Body of pancreas (tissue), 4 donors: Measurements from ENCODE around the gene ATP6V1F. TPM values are rescaled to one million over a fixed set of nuclear protein-coding genes. Genes with fewer than 3 reads are reported as not detected.

Experiments used
- ATAC-seq: fragments of 150-250 bp; one replicate; pipeline ENCODE4 v1.9.1; 2016
- DNase-seq, 4 donors: peaks; one replicate each; pipeline ENCODE4 v3.0.0-alpha.2; 2019
- H3K27ac ChIP-seq, 4 donors: fragments of 200-600 bp; sonication (generic); 1 replicate in 3 of 4; 2 replicates in 1 of 4; pipeline versions ENCODE4 v1.5.1 to v1.6.1; 2016 to 2019; ENCODE audit warnings: mild to moderate bottlenecking in 1 of 4, mixed read lengths in 1 of 4, moderate library complexity in 1 of 4
- H3K27me3 ChIP-seq, 2 donors: fragments of 200-600 bp; sonication (generic); one replicate each; pipeline ENCODE4 v1.6.0; 2016; ENCODE audit warnings: mild to moderate bottlenecking in 1 of 2
- H3K36me3 ChIP-seq, 2 donors: fragments of 200-600 bp; sonication (generic); replicated peaks in 1 of 2; 2 replicates each; pipeline ENCODE4 v1.5.1; 2016; ENCODE audit warnings: low read depth in 2 of 2; ENCODE audit not compliant: insufficient read depth in 1 of 2
- H3K4me1 ChIP-seq: fragments of 200-600 bp; sonication (generic); one replicate; pipeline ENCODE4 v1.6.0; 2016
- H3K4me3 ChIP-seq, 2 donors: fragments of 200-600 bp; sonication (generic); 1 replicate in 1 of 2; 2 replicates in 1 of 2; pipeline ENCODE4 v1.5.1; 2016 to 2019
- H3K9me3 ChIP-seq, 3 donors: fragments of 200-600 bp; sonication (generic); 1 replicate in 2 of 3; 2 replicates in 1 of 3; pipeline ENCODE4 v1.5.1; 2016
- CTCF ChIP-seq, 7 experiments: fragments of 450-650 bp in 4 of 7; fragments of 200-600 bp in 3 of 7; sonication (generic) in 3 of 7; IDR thresholded peaks; one replicate each; pipeline ENCODE4 v1.5.1; 2016 to 2019; ENCODE audit warnings: antibody characterized with exemption in 7 of 7
- POLR2A ChIP-seq, 3 donors: fragments of 450-650 bp; IDR thresholded peaks; one replicate each; pipeline ENCODE4 v1.6.1; 2016; ENCODE audit warnings: antibody characterized with exemption in 3 of 3, mild to moderate bottlenecking in 2 of 3
- WGBS, 2 donors: methylation state at CpG; one replicate each; pipeline ENCODE4 v1.1.5; 2017; 5-methylcytosine and 5-hydroxymethylcytosine counted together
- intact Hi-C: fragments of 100-400 bp; cut with DNase I; formaldehyde crosslinking; loops from one replicate; pipeline ENCODE4 v1.15.1; 2023
- total RNA-seq, 2 donors: library from RNA; depleted of rRNA; stranded (reverse); fragments of >200 nt; gene quantifications; one replicate each; pipeline ENCODE4 v1.1.0, GENCODE V29; 2016

The ATP6V1F gene
- total RNA-seq, 2 donors from 2014 or later: 36.3 to 45.8 TPM

GRCh38 chr7:128835231-128835751 lies 27.4 kb upstream of the ATP6V1F start:
- no peak for TF ChIP-seq POLR2A (IDR thresholded peaks at IDR 0.05)
- no peak for TF ChIP-seq CTCF (IDR thresholded peaks at IDR 0.05)
- peaks cover 0 to 10% of the 10 kb centered on the region in 2 donors for H3K27me3 ChIP-seq
- no peak overlapping the region for H3K4me3 ChIP-seq
- H3K27ac ChIP-seq: no peak overlapping the region
- no peaks in the 10 kb centered on the region for H3K36me3 ChIP-seq
- no peaks in the 10 kb centered on the region for H3K9me3 ChIP-seq
- WGBS, 2 donors: 79 to 85% methylated on average over 11 to 16 of the region's 16 CpGs
- intact Hi-C loops: no loop called here
- H3K4me1 ChIP-seq: peaks cover 10% of the 10 kb centered on the region
- ATAC-seq (no peak), DNase-seq (no peak)

GRCh38 chr7:128835790-128836641 lies 26.6 kb upstream of the ATP6V1F start:
- ATAC-seq: no peak
- TF ChIP-seq POLR2A (IDR thresholded peaks at IDR 0.05) (no peak), CTCF (IDR thresholded peaks at IDR 0.05) (no peak)
- Histone ChIP-seq H3K4me3 (no peak overlapping the region), H3K4me1 (peaks cover 3% of the 10 kb centered on the region), H3K27ac (no peak overlapping the region), H3K9me3 (no peaks in the 10 kb centered on the region), H3K36me3 (no peaks in the 10 kb centered on the region), H3K27me3 (peaks cover 0 to 4% of the 10 kb centered on the region in 2 donors)
- DNase-seq: no peak
- intact Hi-C loops: no loop called here
- WGBS, 2 donors: 69 to 76% methylated on average over 12 to 14 of the region's 14 CpGs

- no peaks in the 10 kb centered on the region for H3K4me1 ChIP-seq
- no peaks in the 10 kb centered on the region for H3K27me3 ChIP-seq
- intact Hi-C loops: no loop called here
- no peak overlapping the region for H3K27ac ChIP-seq
- DNase-seq: no peak
- H3K9me3 ChIP-seq: no peaks in the 10 kb centered on the region
- ATAC-seq: no peak
- 84 to 97% methylated on average over 3 to 14 of the region's 14 CpGs for WGBS, 2 donors
- H3K4me3 ChIP-seq: no peak overlapping the region
- TF ChIP-seq CTCF (IDR thresholded peaks at IDR 0.05) (no peak), POLR2A (IDR thresholded peaks at IDR 0.05) (no peak)
- H3K36me3 ChIP-seq: no peaks in the 10 kb centered on the region
Observed at GRCh38 chr7:128836729-128837348, 25.8 kb upstream of the ATP6V1F start.

- Histone ChIP-seq H3K36me3 (no peaks in the 10 kb centered on the region), H3K27ac (no peak overlapping the region)
- WGBS, 2 donors: 69 to 91% methylated on average over 5 to 16 of the region's 16 CpGs
Observed at GRCh38 chr7:128837521-128837921, 25.1 kb upstream of the ATP6V1F start.

More at GRCh38 chr7:128837521-128837921, 25.1 kb upstream of the ATP6V1F start:
- ATAC-seq: no peak
- TF ChIP-seq CTCF (IDR thresholded peaks at IDR 0.05): no peak
- TF ChIP-seq POLR2A (IDR thresholded peaks at IDR 0.05): no peak
- H3K27me3 ChIP-seq: no peaks in the 10 kb centered on the region
- no peak overlapping the region for H3K4me3 ChIP-seq
- no peaks in the 10 kb centered on the region for H3K9me3 ChIP-seq
- DNase-seq: no peak
- no peaks in the 10 kb centered on the region for H3K4me1 ChIP-seq
- intact Hi-C loops: no loop called here
